ENCODE results near the gene MIB2.

DNA sequence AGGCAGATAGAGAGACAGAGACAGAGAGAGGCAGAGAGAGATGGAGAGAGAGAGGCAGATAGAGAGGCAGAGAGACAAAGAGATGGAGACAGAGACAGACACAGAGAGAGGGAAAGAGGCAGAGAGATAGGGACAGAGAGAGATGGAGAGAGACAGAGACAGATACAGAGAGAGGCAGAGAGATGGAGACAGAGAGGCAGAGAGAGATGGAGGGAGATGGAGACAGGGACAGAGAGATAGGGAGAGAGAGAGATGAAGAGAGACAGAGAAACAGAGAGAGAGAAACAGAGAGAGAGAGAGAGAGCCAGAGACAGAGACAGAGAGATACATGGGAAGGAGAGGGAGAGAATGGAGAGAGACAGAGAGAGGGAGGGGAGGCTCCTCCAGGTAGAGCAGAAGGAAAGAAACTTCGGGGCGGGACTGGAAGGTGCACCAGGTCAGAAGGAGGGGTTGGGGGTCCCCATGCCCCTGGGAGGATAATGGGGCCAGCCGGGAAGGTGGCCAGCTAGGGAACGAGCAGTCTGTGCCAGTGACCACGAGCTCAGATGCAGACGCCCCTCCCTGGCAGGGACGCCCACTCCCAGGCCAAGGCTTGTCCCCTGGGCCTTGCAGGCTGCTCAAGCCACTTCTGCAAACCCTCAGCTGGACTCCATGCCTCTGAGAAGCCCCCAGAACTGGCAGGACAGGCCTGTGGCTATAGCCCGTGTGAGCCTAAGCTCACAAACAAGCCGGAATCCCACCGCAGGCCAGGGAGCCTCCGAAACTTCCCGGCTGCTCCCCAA is 18.6 kb upstream of the MIB2 start:
- TF ChIP-seq, protein P1, sequence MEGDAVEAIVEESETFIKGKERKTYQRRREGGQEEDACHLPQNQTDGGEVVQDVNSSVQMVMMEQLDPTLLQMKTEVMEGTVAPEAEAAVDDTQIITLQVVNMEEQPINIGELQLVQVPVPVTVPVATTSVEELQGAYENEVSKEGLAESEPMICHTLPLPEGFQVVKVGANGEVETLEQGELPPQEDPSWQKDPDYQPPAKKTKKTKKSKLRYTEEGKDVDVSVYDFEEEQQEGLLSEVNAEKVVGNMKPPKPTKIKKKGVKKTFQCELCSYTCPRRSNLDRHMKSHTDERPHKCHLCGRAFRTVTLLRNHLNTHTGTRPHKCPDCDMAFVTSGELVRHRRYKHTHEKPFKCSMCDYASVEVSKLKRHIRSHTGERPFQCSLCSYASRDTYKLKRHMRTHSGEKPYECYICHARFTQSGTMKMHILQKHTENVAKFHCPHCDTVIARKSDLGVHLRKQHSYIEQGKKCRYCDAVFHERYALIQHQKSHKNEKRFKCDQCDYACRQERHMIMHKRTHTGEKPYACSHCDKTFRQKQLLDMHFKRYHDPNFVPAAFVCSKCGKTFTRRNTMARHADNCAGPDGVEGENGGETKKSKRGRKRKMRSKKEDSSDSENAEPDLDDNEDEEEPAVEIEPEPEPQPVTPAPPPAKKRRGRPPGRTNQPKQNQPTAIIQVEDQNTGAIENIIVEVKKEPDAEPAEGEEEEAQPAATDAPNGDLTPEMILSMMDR (IDR thresholded peaks at IDR 0.05) = no peak
- no peak for TF ChIP-seq POLR2A (IDR thresholded peaks at IDR 0.05)
